HepG2 (cell line): ENCODE measurements around the gene AP2B1.

ENCODE experiments used
- E2F5 ChIP-seq: sonication (generic); formaldehyde crosslinking; conservative IDR thresholded peaks from 2 replicates; pipeline ENCODE4 v1.4.0; 2020; ENCODE audit warnings: missing genetic modification reagents
- GATAD1 ChIP-seq: IDR thresholded peaks from 2 replicates; pipeline ENCODE4 v1.6.1; 2016; ENCODE audit warnings: missing genetic modification reagents, missing compliant biosample characterization
- RAD51 ChIP-seq: fragments of 450-650 bp; IDR thresholded peaks from 2 replicates; pipeline ENCODE4 v1.6.1; 2016; ENCODE audit warnings: borderline replicate concordance
- SUZ12 ChIP-seq: fragments of 150-350 bp; IDR thresholded peaks from 2 replicates; pipeline ENCODE4 v1.6.1; 2014; ENCODE audit warnings: low read depth, low read length
- ZHX1 ChIP-seq: sonication (generic); formaldehyde crosslinking; IDR thresholded peaks from 2 replicates; pipeline ENCODE4 v1.8.1; 2022; ENCODE audit warnings: low read depth, mild to moderate bottlenecking, missing genetic modification reagents

GRCh38 chr17:35729405-35729833, 142.3 kb downstream of the AP2B1 start:
- TF ChIP-seq RAD51 (no peak), ZHX1 (CRISPR knock-in tag) (no peak), E2F5 (no peak), SUZ12 (no peak), GATAD1 (CRISPR knock-in tag) (no peak)
